Cardiac muscle cell (in vitro differentiated cells and primary cell): ENCODE measurements around the gene B3GALNT1. TPM values are rescaled to one million over a fixed set of nuclear protein-coding genes. Genes with fewer than 3 reads are reported as not detected.

ENCODE experiments used
- DNase-seq, 2 donors: peaks; one replicate each; pipeline versions ENCODE4 v3.0.0 to v3.0.0-alpha.2; 2010 to 2017; ENCODE audit warnings: low read depth in 1 of 2, low spot score in 1 of 2
- H3K27ac ChIP-seq: fragments of 200-600 bp; sonication (generic); 2 replicates; pipeline ENCODE4 v1.5.1; 2016
- H3K27me3 ChIP-seq: fragments of 200-600 bp; sonication (generic); 2 replicates; pipeline ENCODE4 v1.6.0; 2016; ENCODE audit warnings: control low read depth
- H3K36me3 ChIP-seq: fragments of 200-600 bp; sonication (generic); 2 replicates; pipeline ENCODE4 v1.5.1; 2016; ENCODE audit warnings: control low read depth
- H3K4me1 ChIP-seq: fragments of 200-600 bp; sonication (generic); 2 replicates; pipeline ENCODE4 v1.8.1; 2017; ENCODE audit warnings: low read depth, mild to moderate bottlenecking, mixed run types
- H3K4me3 ChIP-seq: fragments of 200-600 bp; sonication (generic); 2 replicates; pipeline ENCODE4 v1.5.1; 2016; ENCODE audit warnings: mild to moderate bottlenecking
- H3K9me3 ChIP-seq: fragments of 200-600 bp; sonication (generic); 2 replicates; pipeline ENCODE4 v1.5.1; 2017; ENCODE audit warnings: low read depth, mild to moderate bottlenecking, control low read depth
- CTCF ChIP-seq: IDR thresholded peaks from 2 replicates; pipeline ENCODE4 v1.5.1; 2012; ENCODE audit warnings: low read depth, mild to moderate bottlenecking, low read length
- polyA plus RNA-seq: library from polyadenylated mRNA; unstranded; fragments of >200 nt; fragmentation: Nextera tagmentation; extraction: Ambion mirVana; gene quantifications from 2 replicates; pipeline ENCODE4 v1.2.1, GENCODE V29; 2016
- total RNA-seq: library from RNA; depleted of rRNA; stranded (reverse); fragments of >200 nt; gene quantifications from 2 replicates; pipeline ENCODE4 v1.2.3, GENCODE V29; 2016

Gene B3GALNT1
- total and polyA plus RNA-seq, 2 experiments from 2014 or later: 6.6 to 10.8 TPM

GRCh38 chr3:161108840-161109239 is 3.7 kb upstream of the B3GALNT1 start:
- Histone ChIP-seq H3K4me3 (no peak overlapping the region), H3K4me1 (no peaks in the 10 kb centered on the region), H3K27me3 (peaks cover 18% of the 10 kb centered on the region), H3K36me3 (no peaks in the 10 kb centered on the region), H3K27ac (no peak overlapping the region), H3K9me3 (no peaks in the 10 kb centered on the region)
- no peak for DNase-seq
- TF ChIP-seq CTCF: no peak

- Histone ChIP-seq H3K27me3 (peaks cover 19% of the 10 kb centered on the region), H3K9me3 (no peaks in the 10 kb centered on the region), H3K36me3 (no peaks in the 10 kb centered on the region), H3K27ac (no peak overlapping the region), H3K4me1 (peaks cover under 1% of the 10 kb centered on the region), H3K4me3 (no peak overlapping the region)
- no peak for DNase-seq
- no peak for TF ChIP-seq CTCF
Measured at GRCh38 chr3:161107311-161107710, 2.2 kb upstream of the B3GALNT1 start.

GRCh38 chr3:161103776-161104385 is 1.3 kb downstream of the B3GALNT1 start:
- no peak for TF ChIP-seq CTCF
- peaks cover 16% of the 10 kb centered on the region for H3K4me1 ChIP-seq
- no peak overlapping the region for H3K27ac ChIP-seq
- no peaks in the 10 kb centered on the region for H3K36me3 ChIP-seq
- H3K4me3 ChIP-seq: no peak overlapping the region
- H3K9me3 ChIP-seq: no peaks in the 10 kb centered on the region
- no peak for DNase-seq
- H3K27me3 ChIP-seq: peaks cover 19% of the 10 kb centered on the region

GRCh38 chr3:161101609-161102008 is 3.5 kb downstream of the B3GALNT1 start:
- no peaks in the 10 kb centered on the region for H3K36me3 ChIP-seq

GRCh38 chr3:161100994-161101393 is 4.2 kb downstream of the B3GALNT1 start:
- peaks cover 19% of the 10 kb centered on the region for H3K27me3 ChIP-seq
- no peak overlapping the region for H3K4me3 ChIP-seq
- no peaks in the 10 kb centered on the region for H3K9me3 ChIP-seq
- H3K4me1 ChIP-seq: peaks cover 16% of the 10 kb centered on the region
- H3K27ac ChIP-seq: peak overlapping the region; percentile 55
- no peaks in the 10 kb centered on the region for H3K36me3 ChIP-seq
- no peak for DNase-seq
- no peak for TF ChIP-seq CTCF

More at GRCh38 chr3:161101609-161102008, 3.5 kb downstream of the B3GALNT1 start:
- Histone ChIP-seq H3K9me3 (no peaks in the 10 kb centered on the region), H3K27ac (peak overlapping the region; percentile 55), H3K4me3 (no peak overlapping the region), H3K27me3 (peaks cover 19% of the 10 kb centered on the region), H3K4me1 (peaks cover 16% of the 10 kb centered on the region)
- no peak for DNase-seq
- TF ChIP-seq CTCF: no peak
